ENCODE data around the gene MAP7.

MAP7 gene

GRCh38 chr6:136533487-136533886 lies 16.7 kb downstream of the MAP7 start:
- no peak for TF ChIP-seq CTCF (IDR thresholded peaks at IDR 0.05; ENCODE audit: insufficient read depth, low read depth, low read length, missing control alignments)
- no peak for DNase-seq (ENCODE audit: low read depth)
- no peak overlapping the region for H3K4me3 ChIP-seq (ENCODE audit: low read depth, low read length)

- TF ChIP-seq CTCF (IDR thresholded peaks at IDR 0.05; ENCODE audit: insufficient read depth, low read depth, low read length, missing control alignments): no peak
- DNase-seq (ENCODE audit: low read depth): no peak
- H3K4me3 ChIP-seq (ENCODE audit: low read depth, low read length): no peak overlapping the region
These were observed 18.2 kb downstream of the MAP7 start for GRCh38 chr6:136532030-136532429.

GRCh38 chr6:136529710-136530109 lies 20.5 kb downstream of the MAP7 start:
- DNase-seq (ENCODE audit: low read depth): no peak
- no peak for TF ChIP-seq CTCF (IDR thresholded peaks at IDR 0.05; ENCODE audit: insufficient read depth, low read depth, low read length, missing control alignments)
- H3K4me3 ChIP-seq (ENCODE audit: low read depth, low read length): no peak overlapping the region

- TF ChIP-seq CTCF (IDR thresholded peaks at IDR 0.05; ENCODE audit: insufficient read depth, low read depth, low read length, missing control alignments): no peak
- H3K4me3 ChIP-seq (ENCODE audit: low read depth, low read length): no peak overlapping the region
- DNase-seq (ENCODE audit: low read depth): no peak
These were observed 21.7 kb downstream of the MAP7 start for GRCh38 chr6:136528477-136528876.

GRCh38 chr6:136527831-136528230 lies 22.4 kb downstream of the MAP7 start:
- H3K4me3 ChIP-seq (ENCODE audit: low read depth, low read length): no peak overlapping the region

GRCh38 chr6:136526937-136527336 lies 23.3 kb downstream of the MAP7 start:
- TF ChIP-seq CTCF (IDR thresholded peaks at IDR 0.05; ENCODE audit: insufficient read depth, low read depth, low read length, missing control alignments): no peak
- no peak for DNase-seq (ENCODE audit: low read depth)
- no peak overlapping the region for H3K4me3 ChIP-seq (ENCODE audit: low read depth, low read length)

More at GRCh38 chr6:136527831-136528230, 22.4 kb downstream of the MAP7 start:
- no peak for DNase-seq (ENCODE audit: low read depth)
- no peak for TF ChIP-seq CTCF (IDR thresholded peaks at IDR 0.05; ENCODE audit: insufficient read depth, low read depth, low read length, missing control alignments)

GRCh38 chr6:136526196-136526930 lies 23.9 kb downstream of the MAP7 start:
- DNase-seq (ENCODE audit: low read depth): no peak
- H3K4me3 ChIP-seq (ENCODE audit: low read depth, low read length): no peak overlapping the region
- TF ChIP-seq CTCF (IDR thresholded peaks at IDR 0.05; ENCODE audit: insufficient read depth, low read depth, low read length, missing control alignments): no peak

Data from GM12865 (cell line).